Measurements from ENCODE around the gene IAH1. TPM values are rescaled to one million over a fixed set of nuclear protein-coding genes. Genes with fewer than 3 reads are reported as not detected.

The IAH1 gene
- total and polyA plus RNA-seq, 2 donors (not counting 3 experiments of a cell fraction or from before 2014, with no cell fraction given), result 43.4 to 44.0 TPM

DNA sequence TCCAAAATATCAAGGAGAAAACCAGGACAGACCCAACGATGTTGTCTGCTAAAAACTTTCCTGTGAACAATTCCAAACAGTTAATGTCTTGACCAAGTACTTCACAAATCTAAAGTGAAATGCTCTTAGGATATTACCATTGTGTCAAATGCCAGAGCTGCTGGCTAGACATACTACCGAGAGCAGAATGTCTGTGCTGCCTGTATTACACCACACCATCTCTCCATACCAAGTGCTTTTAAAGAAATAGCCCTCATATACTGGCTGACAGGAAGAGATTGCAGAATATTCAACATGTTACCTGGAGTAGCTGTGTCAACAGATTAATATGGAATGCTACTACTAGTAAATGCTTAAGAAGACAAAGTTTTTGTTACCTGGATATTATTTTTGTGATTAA, 18.6 kb downstream of the IAH1 start:
- TF ChIP-seq MYC (IDR thresholded peaks at IDR 0.05; ENCODE audit: low read depth, low read length), result no peak
- TF ChIP-seq JUN (IDR thresholded peaks at IDR 0.05; ENCODE audit: borderline replicate concordance, insufficient read depth, insufficient read length, low read depth), result no peak
- TF ChIP-seq, protein P1, sequence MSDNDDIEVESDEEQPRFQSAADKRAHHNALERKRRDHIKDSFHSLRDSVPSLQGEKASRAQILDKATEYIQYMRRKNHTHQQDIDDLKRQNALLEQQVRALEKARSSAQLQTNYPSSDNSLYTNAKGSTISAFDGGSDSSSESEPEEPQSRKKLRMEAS (IDR thresholded peaks at IDR 0.05; ENCODE audit: insufficient read depth, insufficient read length), result no peak
- no peak for TF ChIP-seq GATA2 (IDR thresholded peaks at IDR 0.05; ENCODE audit: insufficient read depth, insufficient read length, low read depth, low read length)
- TF ChIP-seq FOS (IDR thresholded peaks at IDR 0.05; ENCODE audit: borderline replicate concordance, insufficient read depth, low read length), result no peak
- TF ChIP-seq POLR2AphosphoS5 (IDR thresholded peaks at IDR 0.05; ENCODE audit: insufficient read depth, low read depth, low read length), result no peak
- TF ChIP-seq, protein P2, sequence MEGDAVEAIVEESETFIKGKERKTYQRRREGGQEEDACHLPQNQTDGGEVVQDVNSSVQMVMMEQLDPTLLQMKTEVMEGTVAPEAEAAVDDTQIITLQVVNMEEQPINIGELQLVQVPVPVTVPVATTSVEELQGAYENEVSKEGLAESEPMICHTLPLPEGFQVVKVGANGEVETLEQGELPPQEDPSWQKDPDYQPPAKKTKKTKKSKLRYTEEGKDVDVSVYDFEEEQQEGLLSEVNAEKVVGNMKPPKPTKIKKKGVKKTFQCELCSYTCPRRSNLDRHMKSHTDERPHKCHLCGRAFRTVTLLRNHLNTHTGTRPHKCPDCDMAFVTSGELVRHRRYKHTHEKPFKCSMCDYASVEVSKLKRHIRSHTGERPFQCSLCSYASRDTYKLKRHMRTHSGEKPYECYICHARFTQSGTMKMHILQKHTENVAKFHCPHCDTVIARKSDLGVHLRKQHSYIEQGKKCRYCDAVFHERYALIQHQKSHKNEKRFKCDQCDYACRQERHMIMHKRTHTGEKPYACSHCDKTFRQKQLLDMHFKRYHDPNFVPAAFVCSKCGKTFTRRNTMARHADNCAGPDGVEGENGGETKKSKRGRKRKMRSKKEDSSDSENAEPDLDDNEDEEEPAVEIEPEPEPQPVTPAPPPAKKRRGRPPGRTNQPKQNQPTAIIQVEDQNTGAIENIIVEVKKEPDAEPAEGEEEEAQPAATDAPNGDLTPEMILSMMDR (IDR thresholded peaks at IDR 0.05; ENCODE audit: extremely low read depth in 1 of 2, insufficient read depth in 1 of 2, low read depth in 1 of 2, low read length in 2 of 2), result no peak
- TF ChIP-seq EZH2 (IDR thresholded peaks at IDR 0.05; ENCODE audit: borderline replicate concordance, low read depth, low read length, severe bottlenecking), result no peak
- no peak for TF ChIP-seq POLR2A (IDR thresholded peaks at IDR 0.05; ENCODE audit: low read depth, low read length)
- no peak overlapping the region for H3K4me2 ChIP-seq (ENCODE audit: insufficient read depth, low read length)
- H3K9me3 ChIP-seq (replicated peaks; ENCODE audit: control insufficient read depth, insufficient read depth, low read length), result no peaks in the 10 kb centered on the region
- H3K36me3 ChIP-seq (ENCODE audit: control insufficient read depth in 2 of 2, extremely low read depth in 1 of 2, insufficient read depth in 2 of 2, low read length in 2 of 2), result peaks cover 39 to 42% of the 10 kb centered on the region in 2 experiments
- CTCF ChIA-PET, result interaction anchor here (1.0 to 1.1 kb wide), 2 partner anchors 13 to 46 kb away, joined by 3 to 4 read pairs; no protein-coding TSS in a partner anchor
- no peak overlapping the region for H2AFZ ChIP-seq (ENCODE audit: low read depth, low read length)
- no peaks in the 10 kb centered on the region for H3K27me3 ChIP-seq (ENCODE audit: control insufficient read depth in 2 of 2, insufficient read depth in 2 of 2, low read length in 2 of 2)
- no peak overlapping the region for H3K27ac ChIP-seq (ENCODE audit: insufficient read depth, low read depth, low read length)
- POLR2A ChIA-PET, result interaction anchor here (0.6 kb wide), 2 partner anchors 21 to 235 kb away, joined by 6 to 7 read pairs; no protein-coding TSS in a partner anchor
- H4K20me1 ChIP-seq (replicated peaks; ENCODE audit: control insufficient read depth, extremely low read depth, insufficient read depth, low read length), result no peaks in the 10 kb centered on the region
- H3K4me3 ChIP-seq (replicated peaks in 1 of 3; ENCODE audit: insufficient read depth in 1 of 3, low read depth in 1 of 3, low read length in 3 of 3), result no peak overlapping the region
- no peak overlapping the region for H3K9ac ChIP-seq (replicated peaks; ENCODE audit: extremely low read depth, insufficient read depth, low read length)
- intact Hi-C loops (cut with micrococcal nuclease) (no loop called here), dilution Hi-C loops (cut with MboI; ENCODE audit: extremely low pct_ligation_motif_present, low sequenced_read_pairs) (no loop called here)
- H3K79me2 ChIP-seq (ENCODE audit: control insufficient read depth, insufficient read depth, low read length), result no peaks in the 10 kb centered on the region
- no peaks in the 10 kb centered on the region for H3K4me1 ChIP-seq (ENCODE audit: control insufficient read depth, extremely low read depth, insufficient read depth, low read length)
- no peak for DNase-seq (ENCODE audit: low read depth, low spot score)
- no peak for FAIRE-seq
- H3K9me1 ChIP-seq (replicated peaks; ENCODE audit: control insufficient read depth, extremely low read depth, insufficient read depth, low read length), result no peaks in the 10 kb centered on the region
- no TSS peak for BruUV-seq (replicated peaks)

Data from endothelial cell of umbilical vein (primary cell).